Activated CD4-positive, alpha-beta T cell treated with anti-CD3 and anti-CD28 coated beads, Interleukin-2, amount 50 U/mL, for 16 hours (primary cell): ENCODE measurements around the gene SGSH.
"Not testable (repeated sequence)": the region's sequence is repeated elsewhere in the genome, so short reads cannot be mapped to it uniquely, and the experiment has no call there.

Experiments used
- DNase-seq: peaks from one replicate; pipeline ENCODE4 v3.0.0-alpha.2; 2020

SGSH gene

DNA sequence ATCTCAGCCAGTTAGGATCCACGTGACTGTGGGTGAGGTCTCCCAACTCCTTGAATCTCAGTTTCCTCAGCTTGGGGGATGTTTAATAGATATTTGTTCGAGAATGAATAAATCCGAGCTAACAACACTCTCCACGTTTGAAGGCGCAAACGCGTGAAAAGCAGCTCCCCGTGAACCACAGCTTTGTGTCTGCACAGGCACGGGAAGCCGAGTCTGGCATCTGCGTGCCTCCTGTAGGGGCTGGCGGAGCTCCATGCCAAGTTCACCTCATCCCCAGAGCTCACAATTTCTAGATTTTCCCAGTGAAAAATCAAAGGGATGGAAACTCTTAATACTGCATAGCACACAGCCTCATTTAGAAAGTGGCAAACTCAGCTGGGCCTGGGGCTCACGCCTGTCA is 14.3 kb downstream of the SGSH start:
- no peak for DNase-seq

DNA sequence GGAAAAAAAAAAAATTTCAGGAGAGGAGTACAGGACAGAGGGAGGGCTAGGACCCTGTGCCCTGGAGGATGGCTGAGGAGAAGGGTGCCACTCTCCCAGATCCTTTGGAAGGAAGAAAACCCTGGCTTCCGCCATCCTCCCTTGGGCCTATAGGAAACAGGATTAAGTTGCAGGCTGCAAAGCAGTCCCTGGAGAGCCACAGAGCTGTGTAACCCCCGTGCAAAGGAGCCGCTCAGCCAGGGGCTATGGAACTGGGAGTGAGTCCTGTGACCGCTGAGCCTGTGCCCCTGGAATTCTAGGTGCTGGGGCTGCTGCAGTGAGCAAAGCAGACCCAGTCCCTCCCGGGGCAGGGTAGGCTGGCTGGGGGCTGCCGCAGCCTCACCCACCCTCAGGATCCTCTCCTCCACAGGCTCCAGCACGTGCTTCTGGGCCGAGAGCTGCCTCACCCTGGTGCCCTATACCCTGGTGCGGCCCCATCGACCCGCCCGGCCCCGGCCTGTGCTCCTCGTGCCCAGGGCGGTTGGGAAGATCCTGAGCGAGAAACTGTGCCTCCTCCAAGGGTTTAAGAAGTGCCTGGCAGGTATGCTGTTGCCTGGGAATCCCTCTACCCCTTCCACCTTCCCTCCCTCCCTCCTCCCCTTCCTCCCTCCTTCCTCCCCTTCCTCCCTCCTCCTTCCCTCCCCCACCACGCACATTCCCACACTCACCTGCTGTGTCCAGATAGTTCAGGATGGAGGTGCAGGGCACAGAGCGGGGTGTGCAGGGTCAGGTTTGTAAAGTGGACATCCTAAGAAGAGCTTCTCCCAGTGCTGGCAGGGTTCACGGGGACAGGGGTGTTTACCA is 15.3 kb downstream of the SGSH start:
- no peak for DNase-seq

DNA sequence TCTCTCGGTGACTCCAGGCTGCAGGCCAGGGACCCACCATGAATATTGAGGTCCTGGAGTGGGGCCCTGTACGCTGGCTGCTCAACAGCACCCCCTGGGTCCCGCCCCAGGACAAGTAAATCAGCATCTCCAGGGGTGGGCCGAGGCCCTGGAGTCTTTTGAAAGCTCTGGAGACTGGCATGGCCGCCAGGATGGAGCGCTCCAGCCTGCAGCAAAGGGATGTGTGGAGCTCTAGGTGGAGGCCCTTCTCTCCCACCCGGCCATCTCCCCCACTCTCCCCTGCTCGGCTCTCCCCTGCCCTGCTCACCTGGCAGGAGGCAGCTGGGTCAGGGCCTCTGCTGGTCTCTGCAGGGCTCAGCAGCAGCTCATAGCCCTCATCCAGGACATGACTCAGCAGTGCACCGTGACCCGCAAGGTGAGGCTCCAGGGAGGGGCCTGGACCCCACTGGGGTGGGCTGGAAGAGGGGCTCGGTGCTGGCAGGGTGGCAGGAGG is 16.6 kb downstream of the SGSH start:
- DNase-seq, result no peak

DNA sequence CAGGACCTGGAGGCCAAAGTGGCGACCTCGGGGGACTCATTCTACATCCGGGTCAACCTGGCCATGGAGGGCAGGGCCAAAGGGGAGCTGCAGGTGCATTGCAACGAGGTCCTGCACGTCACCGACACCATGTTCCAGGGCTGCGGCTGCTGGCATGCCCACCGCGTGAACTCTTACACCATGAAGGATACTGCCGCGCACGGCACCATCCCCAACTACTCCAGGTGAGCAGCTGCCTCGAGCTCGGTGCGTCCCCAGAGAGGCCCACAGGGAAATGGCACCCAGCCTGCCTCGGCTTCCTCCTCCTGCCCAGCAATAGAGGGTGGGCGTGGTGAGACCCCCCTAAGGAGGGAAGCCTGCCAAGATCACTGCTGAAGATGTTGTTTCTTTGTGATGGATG is 17.9 kb downstream of the SGSH start:
- DNase-seq, result no peak

DNA sequence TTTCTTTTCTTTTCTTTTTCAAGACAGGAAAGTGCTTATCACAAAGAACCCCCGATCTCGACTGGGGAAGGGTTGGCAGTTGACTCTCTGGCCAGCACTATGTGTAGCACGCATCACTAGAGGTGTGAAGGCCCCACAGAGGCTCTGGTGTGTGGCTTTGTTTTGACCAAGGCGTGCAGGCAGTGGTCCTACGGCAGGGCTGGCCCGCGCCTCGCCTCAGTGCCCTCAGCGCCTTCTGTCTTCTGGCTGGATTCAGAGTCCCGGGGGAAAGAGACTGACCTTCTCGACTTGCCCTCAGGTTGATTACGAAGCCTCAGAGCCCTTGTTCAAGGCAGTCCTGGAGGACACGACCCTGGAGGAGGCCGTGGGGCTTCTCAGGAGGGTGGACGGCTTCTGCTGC is 18.7 kb downstream of the SGSH start:
- DNase-seq, result no peak

DNA sequence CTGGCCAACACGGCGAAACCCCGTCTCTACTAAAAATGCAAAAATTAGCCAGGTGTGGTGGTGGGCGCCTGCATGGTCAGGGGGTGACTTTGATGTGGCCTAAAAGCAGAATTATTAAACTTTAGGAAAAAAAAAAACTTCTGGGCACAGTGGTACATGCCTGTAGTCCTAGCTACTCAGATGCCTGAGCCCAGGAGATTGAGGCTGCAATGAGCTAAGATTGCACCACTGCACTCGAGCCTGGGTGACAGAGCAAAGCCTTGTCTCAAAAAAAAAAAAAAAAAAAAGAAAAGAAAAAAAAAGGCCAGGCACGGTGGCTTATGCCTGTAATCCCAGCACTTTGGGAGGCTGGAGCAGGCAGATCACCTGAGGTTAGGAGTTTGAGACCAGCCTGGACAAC is 20.8 kb downstream of the SGSH start:
- DNase-seq, result not testable (repeated sequence)

DNA sequence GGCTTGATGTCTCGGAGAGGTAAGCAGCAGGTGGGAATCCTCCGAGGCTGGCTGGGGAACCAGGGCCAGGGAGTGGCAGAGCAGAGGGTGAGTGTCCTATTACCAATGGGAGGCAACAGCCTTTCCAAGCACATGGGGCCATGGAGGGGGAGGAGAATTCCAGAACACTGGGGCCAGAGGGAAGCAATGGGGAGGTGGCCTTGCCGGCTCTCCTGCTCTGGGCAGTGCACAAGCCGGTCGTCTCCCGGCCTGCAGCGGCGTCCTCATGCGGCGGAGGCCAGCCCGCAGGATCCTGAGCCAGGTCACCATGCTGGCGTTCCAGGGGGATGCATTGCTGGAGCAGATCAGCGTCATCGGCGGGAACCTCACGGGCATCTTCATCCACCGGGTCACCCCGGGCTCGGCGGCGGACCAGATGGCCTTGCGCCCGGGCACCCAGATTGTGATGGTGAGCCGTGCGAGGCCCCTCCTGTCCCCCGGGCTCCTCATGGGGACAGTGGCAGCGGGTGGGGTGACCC is 21.9 kb downstream of the SGSH start:
- no peak for DNase-seq

DNA sequence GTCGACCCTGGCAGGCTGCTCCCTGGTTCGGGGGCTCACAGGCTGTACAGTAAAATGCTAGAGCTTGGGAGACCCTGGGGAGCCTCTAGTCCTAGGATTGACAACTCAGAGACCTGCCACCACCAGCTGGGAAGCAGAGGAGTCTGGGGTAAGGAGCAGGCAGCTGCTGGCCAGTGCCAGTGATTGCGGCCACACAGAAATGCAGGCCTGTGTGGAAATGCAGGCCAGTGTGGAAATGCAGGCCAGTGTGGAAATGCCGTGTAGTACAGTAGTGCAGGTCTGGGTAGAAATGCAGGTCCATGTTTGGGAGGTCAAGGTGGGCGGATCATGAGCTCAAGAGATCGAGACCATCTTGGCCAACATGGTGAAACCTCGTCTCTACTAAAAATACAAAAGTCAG is 23.5 kb downstream of the SGSH start:
- DNase-seq, result no peak

DNA sequence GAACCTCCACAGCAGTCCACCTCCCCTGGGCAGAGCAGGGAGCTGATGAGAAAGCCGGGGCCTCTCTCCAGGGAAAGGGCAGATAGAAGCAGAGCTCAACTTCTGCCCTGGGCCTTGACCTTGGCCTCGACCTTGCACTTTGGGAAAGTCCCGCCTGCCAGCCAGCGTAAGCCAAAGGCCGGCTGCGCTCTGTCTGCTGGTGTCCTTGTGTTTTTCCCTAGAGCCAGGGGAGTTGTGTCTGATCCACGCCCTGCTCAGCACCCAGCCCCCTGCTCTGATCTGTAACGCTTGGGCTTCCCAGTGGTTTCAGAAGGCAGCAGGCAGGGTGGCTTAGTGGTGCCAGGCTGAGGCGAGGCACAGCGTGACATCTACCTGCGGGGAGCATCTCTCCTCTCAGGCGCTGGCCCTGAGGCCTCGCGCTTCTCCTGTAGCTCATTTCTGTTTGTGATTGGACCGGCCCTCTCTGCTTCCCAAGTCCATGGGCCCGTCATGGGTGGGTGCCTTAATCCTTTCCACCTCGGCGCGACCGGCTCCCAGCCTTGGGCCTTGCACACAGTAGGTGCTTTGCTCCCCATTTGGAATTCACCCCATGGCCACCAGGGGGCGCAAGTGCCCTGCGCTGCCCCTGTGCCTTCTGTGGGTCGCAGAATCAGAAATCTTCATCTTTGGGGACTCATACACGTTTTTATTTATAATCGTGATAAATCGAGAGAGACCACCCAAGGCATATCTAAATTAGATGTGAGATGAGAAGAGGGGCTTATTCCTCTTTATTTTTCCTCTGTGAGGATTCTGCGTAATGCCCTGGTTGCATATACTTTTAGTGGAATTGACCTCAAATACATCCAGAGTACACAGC is 24.2 kb downstream of the SGSH start:
- DNase-seq, result peak; percentile 41

DNA sequence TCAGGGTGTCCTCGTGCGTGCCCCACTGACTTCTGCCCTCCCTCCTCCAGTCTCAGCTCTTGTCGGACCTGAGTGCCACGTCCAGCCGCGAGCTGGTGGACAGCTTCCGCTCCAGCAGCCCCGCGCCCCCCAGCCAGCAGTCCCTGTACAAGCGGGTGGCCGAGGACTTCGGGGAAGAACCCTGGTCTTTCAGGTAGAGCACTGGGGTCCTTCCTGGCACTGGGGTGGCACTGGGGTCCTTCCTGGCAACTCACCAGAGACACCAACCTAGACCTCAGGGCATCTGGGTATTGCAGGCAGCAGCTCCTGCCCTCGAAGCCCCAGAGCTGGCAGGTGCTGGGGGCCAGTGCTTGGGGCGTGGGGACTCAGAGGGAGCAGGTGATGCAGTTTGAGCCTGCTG is 25.0 kb downstream of the SGSH start:
- DNase-seq, result no peak

DNA sequence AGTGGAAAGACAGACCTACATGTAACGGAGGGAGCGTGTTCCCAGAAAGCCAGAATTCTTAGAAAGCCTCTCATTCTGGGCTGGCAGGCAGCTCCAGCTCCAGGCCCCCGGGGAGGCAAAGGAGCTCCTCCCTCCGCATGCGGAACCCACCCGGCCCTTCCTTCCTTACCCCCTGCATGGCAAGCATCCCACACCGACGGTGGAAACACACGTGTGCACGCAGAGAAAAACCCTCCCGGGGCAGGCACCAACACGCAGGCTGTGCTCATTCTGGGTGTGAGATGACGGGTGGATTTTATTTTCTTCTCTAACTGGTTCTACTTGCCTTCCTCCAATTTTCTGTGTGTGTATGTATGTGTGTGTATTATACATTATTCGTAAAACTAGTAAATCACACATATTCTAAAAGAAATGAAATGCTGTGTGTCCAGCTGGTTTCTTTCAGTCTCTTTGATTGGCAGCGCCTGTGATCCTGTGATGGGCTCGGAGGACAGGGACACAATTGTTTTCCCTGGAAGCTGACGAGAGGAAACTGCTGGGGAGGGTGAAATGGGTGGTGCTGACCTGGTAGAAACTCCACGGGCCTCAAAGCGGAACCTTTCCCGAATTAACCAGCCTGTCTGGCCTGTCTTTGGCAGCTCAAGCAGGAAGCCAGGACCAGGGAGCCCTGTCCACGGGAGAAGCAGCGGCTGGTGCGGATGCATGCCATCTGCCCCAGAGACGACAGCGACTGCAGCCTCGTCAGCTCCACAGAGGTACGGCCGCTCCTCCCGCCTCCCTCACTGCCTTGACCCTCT is 28.1 kb downstream of the SGSH start:
- no peak for DNase-seq

DNA sequence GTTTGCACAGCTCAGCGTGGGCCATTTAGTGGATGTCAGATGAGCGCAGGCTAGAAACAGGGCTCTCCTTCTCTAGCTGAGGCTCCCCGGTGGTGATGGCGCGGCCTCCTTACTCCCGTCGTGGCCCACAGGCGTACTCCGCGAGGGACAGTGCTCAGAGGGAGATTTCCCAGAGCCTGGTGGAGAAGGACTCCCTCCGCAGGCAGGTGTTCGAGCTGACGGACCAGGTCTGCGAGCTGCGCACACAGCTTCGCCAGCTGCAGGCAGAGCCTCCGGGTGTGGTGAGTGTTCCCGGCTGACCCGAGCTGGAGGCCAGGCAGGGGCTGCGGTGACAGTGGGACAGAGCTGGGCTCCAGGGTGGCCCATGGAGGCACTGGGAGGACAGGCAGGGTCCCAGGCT is 28.9 kb downstream of the SGSH start:
- no peak for DNase-seq

DNA sequence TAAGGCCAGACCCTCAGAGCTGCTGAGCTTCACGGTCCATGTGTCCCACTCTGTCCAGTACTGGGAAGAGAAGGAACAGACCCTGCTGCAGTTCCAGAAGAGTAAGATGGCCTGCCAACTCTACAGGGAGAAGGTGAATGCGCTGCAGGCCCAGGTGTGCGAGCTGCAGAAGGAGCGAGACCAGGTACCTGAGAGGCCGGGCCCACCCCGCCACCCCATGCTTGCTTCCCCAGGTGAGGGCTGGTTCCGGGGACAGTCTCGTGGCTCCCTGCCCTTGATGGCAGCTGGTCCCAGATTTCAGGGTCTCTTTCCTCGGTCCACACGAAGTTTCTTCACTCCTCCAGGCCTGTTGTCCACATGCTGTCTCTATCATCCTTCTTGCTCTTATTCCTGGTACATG is 29.4 kb downstream of the SGSH start:
- no peak for DNase-seq

DNA sequence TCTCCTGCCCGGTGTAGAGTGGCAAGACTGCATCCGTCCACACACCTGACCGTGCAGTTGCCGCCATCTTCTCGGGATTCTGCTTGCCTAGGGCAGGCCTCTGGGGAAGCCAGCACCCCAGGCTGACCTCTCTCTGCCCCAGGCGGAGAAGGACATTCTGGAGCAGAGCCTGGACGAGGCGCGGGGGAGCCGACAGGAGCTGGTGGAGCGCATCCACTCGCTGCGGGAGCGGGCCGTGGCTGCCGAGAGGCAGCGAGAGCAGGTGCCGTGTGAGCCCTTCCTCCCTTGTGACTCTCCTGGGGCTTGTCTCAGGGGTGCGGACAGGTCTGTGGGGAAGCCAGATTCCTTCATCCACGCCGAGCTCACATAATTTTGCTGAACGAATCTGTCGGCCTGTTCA is 30.5 kb downstream of the SGSH start:
- no peak for DNase-seq

DNA sequence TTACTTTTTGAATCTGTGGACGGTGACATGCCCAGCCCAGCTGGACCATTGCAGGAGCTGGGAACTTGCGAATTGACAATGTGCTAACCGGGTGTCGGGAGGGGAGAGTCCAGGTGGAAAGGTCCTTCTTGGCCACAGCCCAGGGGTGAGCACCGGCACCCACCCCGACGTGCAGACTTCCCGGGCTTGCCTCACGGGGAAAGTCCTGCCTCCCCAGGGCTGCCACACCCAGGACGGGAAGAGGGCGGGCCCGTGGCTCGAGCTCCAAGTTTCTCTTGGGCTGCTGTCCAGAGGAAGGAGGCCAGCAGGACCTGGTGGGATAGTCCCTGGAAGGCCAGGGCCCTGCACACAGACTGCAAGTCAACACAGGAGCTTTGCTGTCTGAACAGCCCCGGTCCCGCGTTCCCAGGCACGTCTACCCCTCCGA is 32.6 kb downstream of the SGSH start:
- DNase-seq, result no peak

DNA sequence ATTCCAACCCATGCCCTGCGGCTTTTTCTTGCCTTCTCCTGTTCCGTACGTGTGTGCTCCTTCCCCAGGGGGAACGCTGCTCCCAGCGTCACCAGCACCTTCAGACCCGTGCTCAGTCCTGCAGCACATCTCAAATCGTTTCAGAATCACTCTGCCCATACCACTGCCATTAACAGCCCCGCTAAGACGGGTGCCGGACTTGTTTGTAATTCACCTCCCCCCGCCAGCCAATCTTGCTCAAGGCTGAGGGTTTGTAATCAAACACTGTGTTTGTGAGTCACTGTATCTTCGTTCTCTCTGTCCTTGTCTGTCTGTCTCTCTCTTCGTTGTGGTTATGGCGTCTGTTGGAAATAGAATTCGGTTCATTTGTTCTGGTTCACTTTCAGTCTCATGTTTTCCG is 33.0 kb downstream of the SGSH start:
- no peak for DNase-seq

DNA sequence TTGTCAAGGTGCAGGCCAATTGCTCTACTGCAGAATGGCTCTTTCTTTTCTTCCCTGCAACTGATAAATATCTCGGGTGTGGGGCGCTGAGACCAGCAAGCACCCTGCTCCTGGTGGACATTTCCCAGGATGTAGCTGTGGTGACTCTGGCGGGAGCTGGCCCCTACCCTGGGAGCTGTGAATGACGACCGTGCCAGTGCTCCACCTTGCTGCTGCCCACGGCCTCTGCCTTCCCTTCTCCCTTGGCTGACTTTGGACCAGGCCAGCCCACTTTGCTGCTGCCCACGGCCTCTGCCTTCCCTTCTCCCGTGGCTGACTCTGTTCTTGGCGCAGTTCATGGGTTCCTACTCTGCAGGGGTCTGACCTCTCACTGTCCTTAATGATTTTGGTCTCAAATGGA is 34.2 kb downstream of the SGSH start:
- no peak for DNase-seq

DNA sequence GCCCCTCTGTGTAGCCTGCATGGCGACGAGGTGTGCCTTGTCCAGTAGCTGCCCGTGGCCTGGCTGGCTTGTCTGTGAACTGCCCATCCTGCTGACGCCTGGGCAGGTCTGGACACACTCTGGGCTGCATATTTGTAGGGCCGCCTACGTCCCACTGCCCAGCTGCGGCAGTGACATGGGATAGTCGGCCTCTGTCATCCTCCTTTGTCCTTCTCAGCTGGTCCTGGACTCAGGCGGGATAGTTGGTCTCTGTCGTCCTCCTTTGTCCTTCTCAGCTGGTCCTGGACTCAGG is 35.8 kb downstream of the SGSH start:
- no peak for DNase-seq

DNA sequence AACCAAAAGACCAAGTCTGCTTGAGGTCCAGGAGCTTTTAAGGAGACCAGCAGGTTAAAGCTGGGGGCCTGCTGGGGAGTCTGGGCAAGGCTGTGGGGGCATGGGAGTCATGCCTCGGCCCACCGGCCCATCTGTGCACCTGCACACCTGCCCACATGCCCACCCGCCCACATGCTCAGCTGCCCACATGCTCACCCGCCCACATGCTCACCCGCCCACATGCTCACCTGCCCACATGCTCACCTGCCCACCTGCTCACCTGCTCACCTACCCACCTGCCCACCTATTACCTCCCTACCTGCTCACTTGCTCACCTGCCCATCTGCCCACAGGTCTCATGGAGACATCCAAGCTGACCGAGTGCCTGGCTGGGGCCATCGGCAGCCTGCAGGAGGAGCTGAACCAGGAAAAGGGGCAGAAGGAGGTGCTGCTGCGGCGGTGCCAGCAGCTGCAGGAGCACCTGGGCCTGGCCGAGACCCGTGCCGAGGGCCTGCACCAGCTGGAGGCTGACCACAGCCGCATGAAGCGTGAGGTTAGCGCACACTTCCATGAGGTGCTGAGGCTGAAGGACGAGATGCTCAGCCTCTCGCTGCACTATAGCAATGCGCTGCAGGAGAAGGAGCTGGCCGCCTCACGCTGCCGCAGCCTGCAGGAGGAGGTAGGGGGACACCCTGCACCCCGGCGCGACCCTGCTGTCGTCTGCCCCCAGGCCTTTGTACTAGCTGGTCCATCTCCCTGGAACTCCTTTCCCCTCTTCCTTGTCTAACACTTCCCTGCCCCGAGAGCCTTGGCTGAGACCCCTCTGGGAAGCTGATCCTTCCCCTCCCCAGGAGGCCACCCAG is 36.3 kb downstream of the SGSH start:
- no peak for DNase-seq

DNA sequence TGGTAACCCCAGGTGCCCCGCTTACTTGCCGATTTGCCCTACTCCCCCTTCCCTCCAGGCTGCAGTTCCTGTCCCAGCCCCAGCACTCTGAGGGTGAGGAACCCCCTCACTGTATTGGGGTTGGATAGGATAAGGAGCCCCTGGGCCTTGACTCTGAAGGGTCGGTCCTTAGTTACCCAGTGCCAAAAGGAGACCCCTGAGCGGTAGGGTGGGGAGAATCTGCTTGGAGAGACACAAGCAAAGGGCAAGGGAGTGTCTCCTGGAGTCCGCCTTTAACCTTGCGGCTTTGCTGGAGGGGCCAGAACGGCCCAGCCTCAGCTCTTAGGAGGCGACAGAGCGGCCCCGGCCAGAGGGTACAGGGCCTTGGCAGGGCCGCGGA is 37.3 kb downstream of the SGSH start:
- DNase-seq, result no peak

DNA sequence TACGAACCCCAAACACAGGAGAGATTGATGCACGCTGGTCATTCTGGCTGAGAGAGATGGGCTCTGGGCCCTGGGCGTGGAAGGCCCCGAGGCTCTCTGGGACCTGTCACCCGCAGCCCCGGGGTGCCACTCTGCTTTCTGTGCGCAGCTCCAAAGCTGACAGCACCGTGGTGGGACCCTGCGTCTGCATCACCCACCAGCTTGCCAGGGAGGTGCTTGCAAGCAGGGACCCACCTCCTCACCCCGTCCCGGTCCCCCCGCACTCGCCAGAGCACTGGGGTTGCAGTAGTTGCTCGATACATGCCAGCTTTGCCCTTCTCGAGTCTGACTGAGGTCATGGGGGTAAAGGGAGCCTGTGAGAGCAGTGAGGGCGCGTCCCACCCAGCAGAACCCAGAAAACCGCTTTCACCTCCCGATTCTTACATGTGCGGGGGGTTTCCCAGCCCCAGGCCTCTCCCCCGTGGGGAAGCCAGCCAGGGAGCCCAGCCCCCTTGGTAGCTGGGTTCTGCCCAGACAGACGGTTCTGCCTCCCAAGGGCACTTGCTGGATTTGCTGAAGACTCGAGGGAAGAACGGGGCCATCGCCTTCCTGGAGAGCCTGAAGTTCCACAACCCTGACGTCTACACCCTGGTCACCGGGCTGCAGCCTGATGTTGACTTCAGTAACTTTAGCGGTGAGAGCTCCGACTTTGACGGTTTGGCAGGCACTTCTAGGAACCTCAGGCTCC is 37.9 kb downstream of the SGSH start:
- no peak for DNase-seq

DNA sequence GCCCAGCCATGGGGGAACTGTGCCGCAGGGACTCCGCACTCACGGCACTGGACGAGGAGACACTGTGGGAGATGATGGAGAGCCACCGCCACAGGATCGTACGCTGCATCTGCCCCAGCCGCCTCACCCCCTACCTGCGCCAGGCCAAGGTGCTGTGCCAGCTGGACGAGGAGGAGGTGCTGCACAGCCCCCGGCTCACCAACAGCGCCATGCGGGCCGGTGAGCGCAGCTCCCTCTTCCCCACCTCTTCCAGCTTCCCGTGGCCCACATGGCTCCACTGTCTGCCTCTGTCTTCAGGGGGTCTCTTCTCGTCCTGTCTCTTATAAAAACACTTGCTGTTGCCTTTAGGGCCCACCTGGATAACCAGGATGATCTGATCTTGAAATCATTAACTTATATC is 38.7 kb downstream of the SGSH start:
- DNase-seq, result no peak
